HepG2 (cell line): ENCODE measurements around the gene NDUFS5. TPM values are rescaled to one million over a fixed set of nuclear protein-coding genes. Genes with fewer than 3 reads are reported as not detected.

Experiments
- ATF7-NPFF ChIP-seq: sonication (generic); formaldehyde crosslinking; IDR thresholded peaks from 2 replicates; pipeline ENCODE4 v1.8.1; 2023; ENCODE audit warnings: mild to moderate bottlenecking, low read depth, missing genetic modification reagents, moderate library complexity
- ETV5 ChIP-seq: IDR thresholded peaks from 2 replicates; pipeline ENCODE4 v1.6.1; 2018; ENCODE audit warnings: missing biosample characterization, missing genetic modification reagents, inconsistent platforms, borderline replicate concordance
- HES4 ChIP-seq: sonication (generic); formaldehyde crosslinking; IDR thresholded peaks from 2 replicates; pipeline ENCODE4 v1.9.0; 2021; ENCODE audit warnings: mild to moderate bottlenecking, missing genetic modification reagents, borderline replicate concordance
- HMG20A ChIP-seq: IDR thresholded peaks from 2 replicates; pipeline ENCODE4 v1.6.1; 2016; ENCODE audit warnings: borderline replicate concordance
- HNRNPUL1 ChIP-seq: fragments of 200-400 bp; formaldehyde crosslinking; IDR thresholded peaks from 2 replicates; pipeline ENCODE4 v1.6.1; 2017; ENCODE audit warnings: low read depth, mild to moderate bottlenecking, low read length, moderate library complexity
- HOXA5 ChIP-seq: sonication (generic); formaldehyde crosslinking; IDR thresholded peaks from 2 replicates; pipeline ENCODE4 v1.4.0; 2020; ENCODE audit warnings: missing genetic modification reagents
- KLF11 ChIP-seq: IDR thresholded peaks from 2 replicates; pipeline ENCODE4 v1.6.1; 2016; ENCODE audit warnings: missing compliant biosample characterization
- KLF15 ChIP-seq: sonication (generic); formaldehyde crosslinking; IDR thresholded peaks from 2 replicates; pipeline ENCODE4 v1.8.1; 2023; ENCODE audit warnings: borderline replicate concordance, mild to moderate bottlenecking, inconsistent platforms, missing genetic modification reagents, mixed read lengths
- MBD4 ChIP-seq: IDR thresholded peaks from 2 replicates; pipeline ENCODE4 v1.6.1; 2012; ENCODE audit warnings: low read length, inconsistent platforms, borderline replicate concordance
- MYC ChIP-seq: sonication (generic); formaldehyde crosslinking; IDR thresholded peaks from 2 replicates; pipeline ENCODE4 v1.9.0; 2021; ENCODE audit warnings: missing genetic modification reagents, borderline replicate concordance
- PRPF4 ChIP-seq: fragments of 200-400 bp; formaldehyde crosslinking; IDR thresholded peaks from 2 replicates; pipeline ENCODE4 v1.6.1; 2016; ENCODE audit warnings: low read length, low read depth; ENCODE audit not compliant: poor library complexity, severe bottlenecking
- RFX3 ChIP-seq: IDR thresholded peaks from 2 replicates; pipeline ENCODE4 v1.6.1; 2016; ENCODE audit warnings: missing biosample characterization, missing genetic modification reagents
- RXRB ChIP-seq: IDR thresholded peaks from 2 replicates; pipeline ENCODE4 v1.6.1; 2016; ENCODE audit warnings: borderline replicate concordance, missing genetic modification reagents, missing compliant biosample characterization
- SALL2 ChIP-seq: sonication (generic); formaldehyde crosslinking; IDR thresholded peaks from 2 replicates; pipeline ENCODE4 v1.8.1; 2023; ENCODE audit warnings: mild to moderate bottlenecking, missing genetic modification reagents, inconsistent platforms
- SRSF9 ChIP-seq: fragments of 200-400 bp; formaldehyde crosslinking; IDR thresholded peaks from 2 replicates; pipeline ENCODE4 v1.6.1; 2018; ENCODE audit warnings: borderline replicate concordance, mild to moderate bottlenecking, low read depth, low read length; ENCODE audit not compliant: insufficient read depth, poor library complexity, severe bottlenecking
- TSC22D2 ChIP-seq: sonication (generic); formaldehyde crosslinking; IDR thresholded peaks from 2 replicates; pipeline ENCODE4 v1.5.1; 2020; ENCODE audit warnings: missing genetic modification reagents, mild to moderate bottlenecking, borderline replicate concordance
- ZNF180 ChIP-seq: sonication (generic); formaldehyde crosslinking; IDR thresholded peaks from 2 replicates; pipeline ENCODE4 v1.4.0; 2020; ENCODE audit warnings: low read depth, missing genetic modification reagents, borderline replicate concordance
- ZNF709 ChIP-seq: sonication (generic); formaldehyde crosslinking; IDR thresholded peaks from 2 replicates; pipeline ENCODE4 v1.5.0; 2020; ENCODE audit warnings: mild to moderate bottlenecking, missing genetic modification reagents
- polyA plus RNA-seq, 8 experiments: library from polyadenylated mRNA; depleted of rRNA in 3 of 8; stranded (reverse) in 7 of 8; unstranded in 1 of 8; fragments of >200 nt; fragmentation: Illumina TruSeq in 4 of 8; extraction: Trizol in 4 of 8; gene quantifications; 2 replicates each; pipeline versions ENCODE4 v1.2.1 to v1.2.3, GENCODE V29; 2011 to 2016; ENCODE audit warnings: low read depth in 4 of 8, missing spikeins in 1 of 8, mixed read lengths in 1 of 8; ENCODE audit not compliant: insufficient read depth in 1 of 8
- total RNA-seq, 5 experiments: library from RNA; depleted of rRNA; stranded (reverse); fragments of >200 nt; fragmentation: Illumina TruSeq; extraction: Trizol; gene quantifications; 2 replicates each; pipeline ENCODE4 v1.2.3, GENCODE V29; 2016; ENCODE audit warnings: low read depth in 1 of 5
- TF ChIP-seq, protein P1 (sequence below): sonication (generic); formaldehyde crosslinking; IDR thresholded peaks from 2 replicates; pipeline ENCODE4 v1.4.0; 2020; ENCODE audit warnings: missing genetic modification reagents, borderline replicate concordance
- TF ChIP-seq, protein P2 (sequence below): sonication (generic); formaldehyde crosslinking; conservative IDR thresholded peaks from 2 replicates; pipeline ENCODE4 v1.4.0; 2020; ENCODE audit warnings: missing genetic modification reagents
- TF ChIP-seq, protein P3 (sequence below): sonication (generic); formaldehyde crosslinking; IDR thresholded peaks from 2 replicates; pipeline ENCODE4 v1.8.1; 2023; ENCODE audit warnings: mild to moderate bottlenecking, inconsistent platforms, moderate library complexity, missing genetic modification reagents, borderline replicate concordance
- TF ChIP-seq, protein P4 (sequence below): sonication (generic); formaldehyde crosslinking; IDR thresholded peaks from 2 replicates; pipeline ENCODE4 v1.9.0; 2021; ENCODE audit warnings: missing genetic modification reagents, borderline replicate concordance

The NDUFS5 gene
- total and polyA plus RNA-seq, 2 of the 13 experiments (the other 11 are each of a cell fraction or from before 2014, with no cell fraction given), result 263 to 466 TPM

DNA sequence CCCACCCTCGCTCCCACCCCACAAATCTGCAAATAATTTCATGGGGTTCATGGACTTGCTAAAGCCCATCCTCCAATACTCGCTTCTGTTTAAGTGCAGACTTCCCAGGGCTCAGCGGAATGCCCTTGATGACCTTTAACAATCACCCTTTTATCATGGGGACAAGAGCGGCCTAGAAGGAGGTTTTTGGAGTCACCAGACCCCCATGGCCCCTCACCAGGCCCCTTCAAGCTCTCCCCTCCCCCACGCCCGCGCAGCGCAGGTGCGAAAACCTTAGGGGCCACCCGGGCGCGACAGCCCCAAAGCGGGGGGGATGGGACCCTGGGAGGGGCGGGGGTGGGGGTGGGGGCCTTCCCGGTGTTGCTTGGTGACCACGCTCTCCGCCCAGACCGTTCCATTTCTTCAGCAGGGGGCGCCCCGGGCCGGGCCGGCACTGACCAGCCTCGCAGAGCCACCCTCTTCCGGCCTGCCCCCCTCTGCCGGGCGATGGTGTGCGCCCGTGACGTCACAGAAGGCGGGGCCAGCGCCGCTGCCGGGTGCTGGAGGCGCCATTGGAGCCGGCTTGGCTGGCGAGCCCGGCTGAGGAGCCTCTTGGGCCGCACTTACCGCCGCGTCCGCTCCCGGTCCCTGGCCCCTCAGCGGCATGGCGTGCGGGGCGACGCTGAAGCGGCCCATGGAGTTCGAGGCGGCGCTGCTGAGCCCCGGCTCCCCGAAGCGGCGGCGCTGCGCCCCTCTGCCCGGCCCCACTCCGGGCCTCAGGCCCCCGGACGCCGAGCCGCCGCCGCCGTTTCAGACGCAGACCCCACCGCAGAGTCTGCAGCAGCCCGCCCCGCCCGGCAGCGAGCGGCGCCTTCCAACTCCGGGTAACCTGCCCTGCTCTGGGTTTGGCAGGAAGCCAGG is 35.2 kb upstream of the NDUFS5 start, which contains the start of gene AKIRIN1 (continued):
- TF ChIP-seq, protein P1, sequence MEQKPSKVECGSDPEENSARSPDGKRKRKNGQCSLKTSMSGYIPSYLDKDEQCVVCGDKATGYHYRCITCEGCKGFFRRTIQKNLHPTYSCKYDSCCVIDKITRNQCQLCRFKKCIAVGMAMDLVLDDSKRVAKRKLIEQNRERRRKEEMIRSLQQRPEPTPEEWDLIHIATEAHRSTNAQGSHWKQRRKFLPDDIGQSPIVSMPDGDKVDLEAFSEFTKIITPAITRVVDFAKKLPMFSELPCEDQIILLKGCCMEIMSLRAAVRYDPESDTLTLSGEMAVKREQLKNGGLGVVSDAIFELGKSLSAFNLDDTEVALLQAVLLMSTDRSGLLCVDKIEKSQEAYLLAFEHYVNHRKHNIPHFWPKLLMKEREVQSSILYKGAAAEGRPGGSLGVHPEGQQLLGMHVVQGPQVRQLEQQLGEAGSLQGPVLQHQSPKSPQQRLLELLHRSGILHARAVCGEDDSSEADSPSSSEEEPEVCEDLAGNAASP (CRISPR knock-in tag), result 0 out of 2 replicates have a peak, but pooled peaks have one; percentile 23
- TF ChIP-seq KLF15 (CRISPR knock-in tag) (no peak), RXRB (0 out of 2 replicates have a peak, but pooled peaks have one; percentile 29), HES4 (0 out of 2 replicates have a peak, but pooled peaks have one; percentile 45), PRPF4 (peak; percentile 98), ZNF180 (CRISPR knock-in tag) (no peak), MYC (CRISPR knock-in tag) (peak; percentile 79; the same call in 1 of the 2 replicates), RFX3 (CRISPR knock-in tag) (peak; percentile 54), TSC22D2 (CRISPR knock-in tag) (peak; percentile 71; the same call in 1 of the 2 replicates), ETV5 (CRISPR knock-in tag) (peak; percentile 99), SRSF9 (no peak), ATF7-NPFF (peak; percentile 91; the same call in 1 of the 2 replicates), KLF11 (CRISPR knock-in tag) (no peak), HMG20A (CRISPR knock-in tag) (no peak), MBD4 (no peak), SALL2 (CRISPR knock-in tag) (0 out of 2 replicates have a peak, but pooled peaks have one; percentile 35), ZNF709 (CRISPR knock-in tag) (peak; percentile 74; the same call in 1 of the 2 replicates), HOXA5 (CRISPR knock-in tag) (peak; percentile 79; the same call in 1 of the 2 replicates), HNRNPUL1 (no peak)
- TF ChIP-seq, protein P2, sequence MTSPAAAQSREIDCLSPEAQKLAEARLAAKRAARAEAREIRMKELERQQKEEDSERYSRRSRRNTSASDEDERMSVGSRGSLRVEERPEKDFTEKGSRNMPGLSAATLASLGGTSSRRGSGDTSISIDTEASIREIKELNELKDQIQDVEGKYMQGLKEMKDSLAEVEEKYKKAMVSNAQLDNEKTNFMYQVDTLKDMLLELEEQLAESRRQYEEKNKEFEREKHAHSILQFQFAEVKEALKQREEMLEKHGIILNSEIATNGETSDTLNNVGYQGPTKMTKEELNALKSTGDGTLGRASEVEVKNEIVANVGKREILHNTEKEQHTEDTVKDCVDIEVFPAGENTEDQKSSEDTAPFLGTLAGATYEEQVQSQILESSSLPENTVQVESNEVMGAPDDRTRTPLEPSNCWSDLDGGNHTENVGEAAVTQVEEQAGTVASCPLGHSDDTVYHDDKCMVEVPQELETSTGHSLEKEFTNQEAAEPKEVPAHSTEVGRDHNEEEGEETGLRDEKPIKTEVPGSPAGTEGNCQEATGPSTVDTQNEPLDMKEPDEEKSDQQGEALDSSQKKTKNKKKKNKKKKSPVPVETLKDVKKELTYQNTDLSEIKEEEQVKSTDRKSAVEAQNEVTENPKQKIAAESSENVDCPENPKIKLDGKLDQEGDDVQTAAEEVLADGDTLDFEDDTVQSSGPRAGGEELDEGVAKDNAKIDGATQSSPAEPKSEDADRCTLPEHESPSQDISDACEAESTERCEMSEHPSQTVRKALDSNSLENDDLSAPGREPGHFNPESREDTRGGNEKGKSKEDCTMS, result no peak
- TF ChIP-seq, protein P3, sequence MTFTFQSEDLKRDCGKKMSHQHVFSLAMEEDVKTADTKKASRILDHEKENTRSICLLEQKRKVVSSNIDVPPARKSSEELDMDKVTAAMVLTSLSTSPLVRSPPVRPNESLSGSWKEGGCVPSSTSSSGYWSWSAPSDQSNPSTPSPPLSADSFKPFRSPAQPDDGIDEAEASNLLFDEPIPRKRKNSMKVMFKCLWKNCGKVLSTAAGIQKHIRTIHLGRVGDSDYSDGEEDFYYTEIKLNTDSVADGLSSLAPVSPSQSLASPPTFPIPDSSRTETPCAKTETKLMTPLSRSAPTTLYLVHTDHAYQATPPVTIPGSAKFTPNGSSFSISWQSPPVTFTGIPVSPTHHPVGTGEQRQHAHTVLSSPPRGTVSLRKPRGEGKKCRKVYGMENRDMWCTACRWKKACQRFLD (CRISPR knock-in tag), result 0 out of 2 replicates have a peak, but pooled peaks have one; percentile 65
- TF ChIP-seq, protein P4, sequence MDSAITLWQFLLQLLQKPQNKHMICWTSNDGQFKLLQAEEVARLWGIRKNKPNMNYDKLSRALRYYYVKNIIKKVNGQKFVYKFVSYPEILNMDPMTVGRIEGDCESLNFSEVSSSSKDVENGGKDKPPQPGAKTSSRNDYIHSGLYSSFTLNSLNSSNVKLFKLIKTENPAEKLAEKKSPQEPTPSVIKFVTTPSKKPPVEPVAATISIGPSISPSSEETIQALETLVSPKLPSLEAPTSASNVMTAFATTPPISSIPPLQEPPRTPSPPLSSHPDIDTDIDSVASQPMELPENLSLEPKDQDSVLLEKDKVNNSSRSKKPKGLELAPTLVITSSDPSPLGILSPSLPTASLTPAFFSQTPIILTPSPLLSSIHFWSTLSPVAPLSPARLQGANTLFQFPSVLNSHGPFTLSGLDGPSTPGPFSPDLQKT, result peak; percentile 82; the same call in 1 of the 2 replicates
